ENCODE data around the gene LY6G6D. TPM values are rescaled to one million over a fixed set of nuclear protein-coding genes. Genes with fewer than 3 reads are reported as not detected.

The LY6G6D gene
- total RNA-seq, 1 donor from 2014 or later = 1.5 TPM

GRCh38 chr6:31750411-31751022, 35.4 kb downstream of the LY6G6D start:
- Mint-ChIP-seq H3K4me3 (no peak overlapping the region), H3K9me3 (no peaks in the 10 kb centered on the region), H3K4me1 (ENCODE audit: unreplicated experiment) (peaks cover 5% of the 10 kb centered on the region), H3K36me3 (peaks cover 4% of the 10 kb centered on the region), H3K27ac (no peak overlapping the region), H3K27me3 (no peaks in the 10 kb centered on the region)
- DNase-seq (ENCODE audit: extremely low spot score, unreplicated experiment) = no peak
- TF ChIP-seq CTCF (conservative IDR thresholded peaks at IDR 0.05) = no peak

GRCh38 chr6:31752739-31753319, 37.7 kb downstream of the LY6G6D start:
- no peak for DNase-seq (ENCODE audit: extremely low spot score, unreplicated experiment)
- H3K27ac Mint-ChIP-seq = no peak overlapping the region
- no peaks in the 10 kb centered on the region for H3K36me3 Mint-ChIP-seq
- H3K4me1 Mint-ChIP-seq (ENCODE audit: unreplicated experiment) = no peaks in the 10 kb centered on the region
- H3K4me3 Mint-ChIP-seq = no peak overlapping the region
- TF ChIP-seq CTCF (conservative IDR thresholded peaks at IDR 0.05) = no peak
- no peaks in the 10 kb centered on the region for H3K27me3 Mint-ChIP-seq
- no peaks in the 10 kb centered on the region for H3K9me3 Mint-ChIP-seq

GRCh38 chr6:31758281-31758680, 43.1 kb downstream of the LY6G6D start:
- DNase-seq (ENCODE audit: extremely low spot score, unreplicated experiment) = no peak
- Mint-ChIP-seq H3K27ac (no peak overlapping the region), H3K4me3 (no peak overlapping the region), H3K9me3 (no peaks in the 10 kb centered on the region), H3K4me1 (ENCODE audit: unreplicated experiment) (peaks cover 2% of the 10 kb centered on the region), H3K36me3 (peaks cover 18% of the 10 kb centered on the region), H3K27me3 (no peaks in the 10 kb centered on the region)
- no peak for TF ChIP-seq CTCF (conservative IDR thresholded peaks at IDR 0.05)

- Mint-ChIP-seq H3K36me3 (peaks cover 25% of the 10 kb centered on the region), H3K9me3 (no peaks in the 10 kb centered on the region), H3K27ac (no peak overlapping the region), H3K4me1 (ENCODE audit: unreplicated experiment) (peaks cover 11% of the 10 kb centered on the region), H3K27me3 (no peaks in the 10 kb centered on the region), H3K4me3 (no peak overlapping the region)
- TF ChIP-seq CTCF (conservative IDR thresholded peaks at IDR 0.05) = no peak
- no peak for DNase-seq (ENCODE audit: extremely low spot score, unreplicated experiment)
Measured at GRCh38 chr6:31760790-31761189, 45.6 kb downstream of the LY6G6D start.

- no peak for DNase-seq (ENCODE audit: extremely low spot score, unreplicated experiment)
- Mint-ChIP-seq H3K27ac (no peak overlapping the region), H3K9me3 (no peaks in the 10 kb centered on the region), H3K27me3 (no peaks in the 10 kb centered on the region), H3K4me3 (no peak overlapping the region), H3K4me1 (ENCODE audit: unreplicated experiment) (peaks cover 11% of the 10 kb centered on the region), H3K36me3 (peaks cover 25% of the 10 kb centered on the region)
- TF ChIP-seq CTCF (conservative IDR thresholded peaks at IDR 0.05) = no peak
Measured at GRCh38 chr6:31761343-31761742, 46.2 kb downstream of the LY6G6D start.

All from type B pancreatic cell (in vitro differentiated cells).